HG03135 (cell line): ENCODE data around the gene SH3BP5L.
A peak's percentile ranks its signal among the peaks of the same experiment; 100 is the strongest.
"Not testable (repeated sequence)": the region's sequence is repeated elsewhere in the genome, so short reads cannot be mapped to it uniquely, and the experiment has no call there.

Experiments
- ATAC-seq: cut with Tn5 transposase; IDR thresholded peaks from one replicate; pipeline ENCODE4 v1.9.1; 2021; ENCODE audit warnings: mild to moderate bottlenecking, moderate library complexity; ENCODE audit not compliant: unreplicated experiment

The SH3BP5L gene

GRCh38 chr1:248830718-248831017 is 5.0 kb upstream of the SH3BP5L start:
- ATAC-seq: not testable (repeated sequence)

GRCh38 chr1:248828845-248829244 is 3.1 kb upstream of the SH3BP5L start:
- no peak for ATAC-seq

- peak; percentile 4 for ATAC-seq
Observed at GRCh38 chr1:248825573-248825908, 174 bp downstream of the SH3BP5L start.

GRCh38 chr1:248825136-248825535 is 579 bp downstream of the SH3BP5L start:
- ATAC-seq: no peak

- ATAC-seq: no peak
Observed at GRCh38 chr1:248824701-248825100, 1.0 kb downstream of the SH3BP5L start.

GRCh38 chr1:248824301-248824700 is 1.4 kb downstream of the SH3BP5L start:
- ATAC-seq: no peak

- no peak for ATAC-seq
Observed at GRCh38 chr1:248823517-248824001, 2.2 kb downstream of the SH3BP5L start.

GRCh38 chr1:248822148-248823032 is 3.3 kb downstream of the SH3BP5L start:
- no peak for ATAC-seq

- no peak for ATAC-seq
Observed at GRCh38 chr1:248821641-248822040, 4.1 kb downstream of the SH3BP5L start.

GRCh38 chr1:248821101-248821500 is 4.6 kb downstream of the SH3BP5L start:
- ATAC-seq: no peak

GRCh38 chr1:248820041-248820585 is 5.6 kb downstream of the SH3BP5L start:
- ATAC-seq: no peak

- no peak for ATAC-seq
Observed at GRCh38 chr1:248818505-248819374, 7.0 kb downstream of the SH3BP5L start.

- no peak for ATAC-seq
Observed at GRCh38 chr1:248817065-248817464, 8.7 kb downstream of the SH3BP5L start.

- no peak for ATAC-seq
Observed at GRCh38 chr1:248816042-248816851, 9.5 kb downstream of the SH3BP5L start.

GRCh38 chr1:248815407-248816034 is 10.2 kb downstream of the SH3BP5L start:
- no peak for ATAC-seq

GRCh38 chr1:248814351-248814750 is 11.4 kb downstream of the SH3BP5L start:
- no peak for ATAC-seq

GRCh38 chr1:248813546-248813945 is 12.2 kb downstream of the SH3BP5L start:
- no peak for ATAC-seq

GRCh38 chr1:248812736-248813425 is 12.8 kb downstream of the SH3BP5L start:
- no peak for ATAC-seq
